Trophoblast cell (in vitro differentiated cells and primary cell): ENCODE data around the gene CTH.

Experiments
- DNase-seq, 2 donors: peaks; one replicate each; pipeline ENCODE4 v3.0.0-alpha.2; 2016
- H2AFZ ChIP-seq: 2 replicates; pipeline ENCODE4 v1.6.1; 2013; ENCODE audit warnings: low read length, moderate library complexity, mild to moderate bottlenecking; ENCODE audit not compliant: insufficient read depth, poor library complexity
- H2AK5ac ChIP-seq: 2 replicates; pipeline ENCODE4 v1.6.1; 2013; ENCODE audit warnings: mild to moderate bottlenecking, low read length
- H2BK120ac ChIP-seq: 2 replicates; pipeline ENCODE4 v1.6.1; 2013; ENCODE audit warnings: low read length, mild to moderate bottlenecking, moderate library complexity; ENCODE audit not compliant: insufficient read depth, poor library complexity
- H2BK12ac ChIP-seq: 2 replicates; pipeline ENCODE4 v1.6.1; 2013; ENCODE audit warnings: mild to moderate bottlenecking, low read length, moderate library complexity
- H2BK5ac ChIP-seq: 2 replicates; pipeline ENCODE4 v1.6.1; 2013; ENCODE audit warnings: low read length, low read depth, moderate library complexity, mild to moderate bottlenecking; ENCODE audit not compliant: poor library complexity
- H3K14ac ChIP-seq: 2 replicates; pipeline ENCODE4 v1.6.1; 2013; ENCODE audit warnings: mild to moderate bottlenecking, low read length
- H3K18ac ChIP-seq: 2 replicates; pipeline ENCODE4 v1.6.1; 2013; ENCODE audit warnings: mild to moderate bottlenecking, low read length
- H3K23ac ChIP-seq: 2 replicates; pipeline ENCODE4 v1.6.1; 2013; ENCODE audit warnings: low read length
- H3K27ac ChIP-seq: 2 replicates; pipeline ENCODE4 v1.5.1; 2013; ENCODE audit warnings: low read depth, mild to moderate bottlenecking, inconsistent platforms, low read length, moderate library complexity
- H3K27me3 ChIP-seq: 2 replicates; pipeline ENCODE4 v1.6.1; 2013; ENCODE audit warnings: inconsistent platforms, mild to moderate bottlenecking, low read length, moderate library complexity; ENCODE audit not compliant: insufficient read depth
- H3K36me3 ChIP-seq, 2 experiments: 1 replicate in 1 of 2; 2 replicates in 1 of 2; pipeline ENCODE4 v1.6.1; 2013; ENCODE audit warnings: low read length in 2 of 2, mild to moderate bottlenecking in 2 of 2, moderate library complexity in 1 of 2; ENCODE audit not compliant: insufficient read depth in 2 of 2, control insufficient read depth in 1 of 2
- H3K4ac ChIP-seq: 2 replicates; pipeline ENCODE4 v1.6.1; 2013; ENCODE audit warnings: low read depth, mild to moderate bottlenecking, low read length, moderate library complexity
- H3K4me1 ChIP-seq, 2 experiments: 1 replicate in 1 of 2; 2 replicates in 1 of 2; pipeline ENCODE4 v1.6.1; 2013; ENCODE audit warnings: low read length in 2 of 2, mild to moderate bottlenecking in 2 of 2, moderate library complexity in 1 of 2; ENCODE audit not compliant: insufficient read depth in 2 of 2, control insufficient read depth in 1 of 2
- H3K4me2 ChIP-seq: 2 replicates; pipeline ENCODE4 v1.6.1; 2013; ENCODE audit warnings: inconsistent platforms, mild to moderate bottlenecking, low read length, moderate library complexity
- H3K4me3 ChIP-seq: 2 replicates; pipeline ENCODE4 v1.5.1; 2013; ENCODE audit warnings: mild to moderate bottlenecking, low read depth, low read length, inconsistent platforms
- H3K79me1 ChIP-seq: one replicate; pipeline ENCODE4 v1.6.1; 2013; ENCODE audit warnings: low read length
- H3K79me2 ChIP-seq: 2 replicates; pipeline ENCODE4 v1.6.1; 2013; ENCODE audit warnings: low read length, mild to moderate bottlenecking; ENCODE audit not compliant: control insufficient read depth, insufficient read depth, poor library complexity
- H3K9ac ChIP-seq: 2 replicates; pipeline ENCODE4 v1.6.1; 2013; ENCODE audit warnings: mild to moderate bottlenecking, low read length
- H3K9me3 ChIP-seq: 2 replicates; pipeline ENCODE4 v1.6.1; 2013; ENCODE audit warnings: low read depth, mild to moderate bottlenecking, control low read depth, inconsistent platforms, low read length; ENCODE audit not compliant: insufficient read depth
- H4K12ac ChIP-seq: 2 replicates; pipeline ENCODE4 v1.6.1; 2013; ENCODE audit warnings: low read depth, mild to moderate bottlenecking, low read length, moderate library complexity
- H4K8ac ChIP-seq: 2 replicates; pipeline ENCODE4 v1.6.1; 2013; ENCODE audit warnings: low read depth, mild to moderate bottlenecking, low read length, moderate library complexity
- H4K91ac ChIP-seq: one replicate; pipeline ENCODE4 v1.6.1; 2013; ENCODE audit warnings: low read depth, mild to moderate bottlenecking, low read length, moderate library complexity
- WGBS: extraction: QIAGEN DNeasy Blood & Tissue Kit; methylation state at CpG from one replicate; pipeline ENCODE4 v1.1.7; 2013; ENCODE audit warnings: missing lambda C conversion rate; ENCODE audit not compliant: insufficient read length, insufficient coverage; ENCODE audit errors: extremely low coverage; 5-methylcytosine and 5-hydroxymethylcytosine counted together

CTH gene

GRCh38 chr1:70434253-70434859 is 23.3 kb downstream of the CTH start:
- H3K4me3 ChIP-seq: no peak overlapping the region
- H3K36me3 ChIP-seq: peaks cover 0 to 1% of the 10 kb centered on the region in 2 experiments
- H3K9me3 ChIP-seq: no peaks in the 10 kb centered on the region
- H3K27ac ChIP-seq: no peak overlapping the region
- no CpG with 5 or more reads among the region's 1 CpG for WGBS
- H4K91ac ChIP-seq: no peak overlapping the region
- no peaks in the 10 kb centered on the region for H3K79me1 ChIP-seq
- H4K8ac ChIP-seq: no peak overlapping the region
- no peak overlapping the region for H3K14ac ChIP-seq
- no peak overlapping the region for H2BK120ac ChIP-seq
- DNase-seq: no peak
- H3K4me1 ChIP-seq: no peaks in the 10 kb centered on the region
- no peak overlapping the region for H2BK5ac ChIP-seq
- no peak overlapping the region for H3K9ac ChIP-seq
- H2AFZ ChIP-seq: no peak overlapping the region
- H3K18ac ChIP-seq: no peak overlapping the region
- H3K4me2 ChIP-seq: no peak overlapping the region
- no peak overlapping the region for H3K23ac ChIP-seq
- no peak overlapping the region for H3K4ac ChIP-seq
- no peaks in the 10 kb centered on the region for H3K27me3 ChIP-seq
- no peak overlapping the region for H4K12ac ChIP-seq
- H3K79me2 ChIP-seq: no peaks in the 10 kb centered on the region
- no peak overlapping the region for H2AK5ac ChIP-seq
- no peak overlapping the region for H2BK12ac ChIP-seq

GRCh38 chr1:70436622-70437251 is 25.7 kb downstream of the CTH start:
- no peak overlapping the region for H2BK12ac ChIP-seq
- H3K4me2 ChIP-seq: no peak overlapping the region
- H3K4me1 ChIP-seq: no peaks in the 10 kb centered on the region
- WGBS: no CpG with 5 or more reads among the region's 6 CpGs
- no peak overlapping the region for H3K18ac ChIP-seq
- H3K4me3 ChIP-seq: no peak overlapping the region
- H3K23ac ChIP-seq: no peak overlapping the region
- no peak overlapping the region for H2AK5ac ChIP-seq
- H2AFZ ChIP-seq: no peak overlapping the region
- no peak overlapping the region for H3K9ac ChIP-seq
- no peaks in the 10 kb centered on the region for H3K27me3 ChIP-seq
- no peak overlapping the region for H2BK120ac ChIP-seq
- H4K8ac ChIP-seq: no peak overlapping the region
- no peak overlapping the region for H2BK5ac ChIP-seq
- no peak overlapping the region for H3K4ac ChIP-seq
- H3K79me2 ChIP-seq: no peaks in the 10 kb centered on the region
- H4K12ac ChIP-seq: no peak overlapping the region
- H4K91ac ChIP-seq: no peak overlapping the region
- no peaks in the 10 kb centered on the region for H3K79me1 ChIP-seq
- peaks cover 0 to 1% of the 10 kb centered on the region in 2 experiments for H3K36me3 ChIP-seq
- no peak overlapping the region for H3K27ac ChIP-seq
- H3K14ac ChIP-seq: no peak overlapping the region
- H3K9me3 ChIP-seq: no peaks in the 10 kb centered on the region
- peak in 1 of 2 donors; percentile 10 for DNase-seq

DNA sequence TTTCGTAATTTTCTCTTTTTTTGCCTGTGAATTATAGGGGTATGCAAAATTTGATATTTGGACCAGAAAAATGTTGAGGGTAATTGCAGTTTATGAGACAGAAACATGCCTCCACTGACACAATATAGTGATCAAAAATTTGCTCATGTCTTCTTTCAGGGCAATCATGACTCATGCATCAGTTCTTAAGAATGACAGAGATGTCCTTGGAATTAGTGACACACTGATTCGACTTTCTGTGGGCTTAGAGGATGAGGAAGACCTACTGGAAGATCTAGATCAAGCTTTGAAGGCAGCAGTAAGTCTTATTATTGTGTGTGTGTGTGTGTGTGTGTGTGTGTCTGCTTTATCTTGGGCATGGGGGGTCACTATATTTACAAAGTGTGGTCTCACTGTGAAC is 27.5 kb downstream of the CTH start:
- H2BK120ac ChIP-seq: no peak overlapping the region
- no peaks in the 10 kb centered on the region for H3K79me1 ChIP-seq
- no peak overlapping the region for H2AK5ac ChIP-seq
- H3K4ac ChIP-seq: no peak overlapping the region
- H3K23ac ChIP-seq: no peak overlapping the region
- H3K9ac ChIP-seq: no peak overlapping the region
- H3K79me2 ChIP-seq: no peaks in the 10 kb centered on the region
- H3K4me1 ChIP-seq: no peaks in the 10 kb centered on the region
- H3K18ac ChIP-seq: no peak overlapping the region
- no peaks in the 10 kb centered on the region for H3K27me3 ChIP-seq
- no peak overlapping the region for H4K12ac ChIP-seq
- no peak overlapping the region for H2BK12ac ChIP-seq
- no peak overlapping the region for H3K4me3 ChIP-seq
- H3K36me3 ChIP-seq: peaks cover 0 to 1% of the 10 kb centered on the region in 2 experiments
- no peak overlapping the region for H2AFZ ChIP-seq
- no peak overlapping the region for H4K8ac ChIP-seq
- WGBS: no CpG with 5 or more reads among the region's 2 CpGs
- H3K14ac ChIP-seq: no peak overlapping the region
- H3K27ac ChIP-seq: no peak overlapping the region
- no peak overlapping the region for H2BK5ac ChIP-seq
- DNase-seq: peak; percentile 31 to 77
- H4K91ac ChIP-seq: no peak overlapping the region
- no peak overlapping the region for H3K4me2 ChIP-seq
- H3K9me3 ChIP-seq: no peaks in the 10 kb centered on the region

- no peaks in the 10 kb centered on the region for H3K9me3 ChIP-seq
- H3K4me3 ChIP-seq: no peak overlapping the region
- no peak overlapping the region for H3K4me2 ChIP-seq
- no peak overlapping the region for H2AFZ ChIP-seq
- H4K8ac ChIP-seq: no peak overlapping the region
- H3K9ac ChIP-seq: no peak overlapping the region
- H3K4ac ChIP-seq: no peak overlapping the region
- H3K79me1 ChIP-seq: no peaks in the 10 kb centered on the region
- no peak overlapping the region for H2BK120ac ChIP-seq
- no CpG with 5 or more reads among the region's 2 CpGs for WGBS
- no peak overlapping the region for H2BK5ac ChIP-seq
- no peak overlapping the region for H2BK12ac ChIP-seq
- DNase-seq: peak; percentile 39 to 89
- no peaks in the 10 kb centered on the region for H3K36me3 ChIP-seq
- no peak overlapping the region for H3K23ac ChIP-seq
- no peaks in the 10 kb centered on the region for H3K79me2 ChIP-seq
- H3K18ac ChIP-seq: no peak overlapping the region
- H4K12ac ChIP-seq: no peak overlapping the region
- no peak overlapping the region for H2AK5ac ChIP-seq
- no peak overlapping the region for H3K27ac ChIP-seq
- H3K4me1 ChIP-seq: no peaks in the 10 kb centered on the region
- no peak overlapping the region for H4K91ac ChIP-seq
- H3K14ac ChIP-seq: no peak overlapping the region
- no peaks in the 10 kb centered on the region for H3K27me3 ChIP-seq
Observed at GRCh38 chr1:70440642-70441391, 29.7 kb downstream of the CTH start.
